Left ventricle myocardium inferior (tissue), 1 donor: ENCODE data around the gene TWSG1. TPM values are rescaled to one million over a fixed set of nuclear protein-coding genes. Genes with fewer than 3 reads are reported as not detected.

Experiments
- DNase-seq: peaks from one replicate; pipeline ENCODE4 v3.0.0-alpha.2; 2020
- H3K27ac ChIP-seq: fragments of 200-600 bp; replicated peaks from 2 replicates; pipeline ENCODE4 v1.8.0; 2021
- H3K27me3 ChIP-seq: fragments of 200-600 bp; 2 replicates; pipeline ENCODE4 v1.8.0; 2021; ENCODE audit warnings: low read depth
- H3K36me3 ChIP-seq: fragments of 200-600 bp; 2 replicates; pipeline ENCODE4 v1.8.0; 2021
- H3K4me1 ChIP-seq: fragments of 200-600 bp; 2 replicates; pipeline ENCODE4 v1.8.0; 2021
- H3K4me3 ChIP-seq: fragments of 200-600 bp; 2 replicates; pipeline ENCODE4 v1.8.0; 2021; ENCODE audit warnings: mild to moderate bottlenecking, moderate library complexity
- H3K9me3 ChIP-seq: fragments of 200-600 bp; replicated peaks from 2 replicates; pipeline ENCODE4 v1.8.0; 2021
- intact Hi-C: fragments of 100-400 bp; cut with micrococcal nuclease; formaldehyde crosslinking; loops from one replicate; pipeline ENCODE4 v1.11.0; 2022
- total RNA-seq: library from RNA; stranded (reverse); fragmentation: NEBNext Ultra II Directional; extraction: Animal tissue kit (Norgen Biotek cat#: 25700); gene quantifications from one replicate; pipeline ENCODE4 v1.2.1, GENCODE V29; 2021
- TF ChIP-seq, protein P1 (sequence below): fragments of 200-600 bp; IDR thresholded peaks from 2 replicates; pipeline ENCODE4 v1.8.0; 2021; ENCODE audit warnings: antibody characterized with exemption, mild to moderate bottlenecking, borderline replicate concordance
- donor health status: DM: no; HTN: yes; CAD: no; lungs with severe emphysema.

Gene TWSG1
- total RNA-seq, 1 donor from 2014 or later: 12.1 TPM

DNA sequence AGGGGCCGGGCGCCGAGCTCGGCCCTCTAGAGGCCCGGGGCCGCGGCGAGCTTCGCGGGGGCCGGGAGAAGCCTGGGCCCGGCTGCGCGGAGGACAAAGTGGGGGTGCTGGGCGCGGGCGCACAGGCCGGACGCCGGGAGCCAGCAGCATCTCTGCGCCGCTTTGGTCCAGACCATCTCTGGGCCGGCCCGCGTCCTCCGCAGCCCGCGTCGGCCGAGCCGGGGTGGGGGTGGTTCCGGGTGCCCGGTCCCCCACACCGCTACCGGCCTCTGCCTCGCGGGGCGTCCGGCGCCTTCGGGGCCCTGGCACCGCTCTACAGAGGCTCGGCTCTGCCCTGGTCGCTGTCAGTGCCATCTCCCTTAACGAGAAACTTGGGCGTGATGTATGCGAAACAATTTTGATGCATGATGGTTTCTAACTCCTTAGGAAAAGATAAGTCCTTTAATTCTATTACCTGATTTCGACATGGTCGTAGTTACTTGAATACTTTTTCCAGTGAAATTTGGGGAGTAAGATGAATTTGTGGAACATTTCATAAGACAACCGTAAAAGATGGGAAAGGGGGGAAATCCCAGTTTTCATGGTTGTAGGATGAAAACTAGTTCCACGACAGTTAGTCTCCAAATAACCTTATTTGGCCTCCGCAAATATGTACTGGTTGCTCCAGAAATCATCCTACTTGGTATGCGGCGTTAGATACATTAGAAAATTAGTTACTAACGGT lies 562 bp downstream of the TWSG1 start:
- H3K9me3 ChIP-seq: no peaks in the 10 kb centered on the region
- peaks cover 25% of the 10 kb centered on the region for H3K4me1 ChIP-seq
- TF ChIP-seq, protein P1, sequence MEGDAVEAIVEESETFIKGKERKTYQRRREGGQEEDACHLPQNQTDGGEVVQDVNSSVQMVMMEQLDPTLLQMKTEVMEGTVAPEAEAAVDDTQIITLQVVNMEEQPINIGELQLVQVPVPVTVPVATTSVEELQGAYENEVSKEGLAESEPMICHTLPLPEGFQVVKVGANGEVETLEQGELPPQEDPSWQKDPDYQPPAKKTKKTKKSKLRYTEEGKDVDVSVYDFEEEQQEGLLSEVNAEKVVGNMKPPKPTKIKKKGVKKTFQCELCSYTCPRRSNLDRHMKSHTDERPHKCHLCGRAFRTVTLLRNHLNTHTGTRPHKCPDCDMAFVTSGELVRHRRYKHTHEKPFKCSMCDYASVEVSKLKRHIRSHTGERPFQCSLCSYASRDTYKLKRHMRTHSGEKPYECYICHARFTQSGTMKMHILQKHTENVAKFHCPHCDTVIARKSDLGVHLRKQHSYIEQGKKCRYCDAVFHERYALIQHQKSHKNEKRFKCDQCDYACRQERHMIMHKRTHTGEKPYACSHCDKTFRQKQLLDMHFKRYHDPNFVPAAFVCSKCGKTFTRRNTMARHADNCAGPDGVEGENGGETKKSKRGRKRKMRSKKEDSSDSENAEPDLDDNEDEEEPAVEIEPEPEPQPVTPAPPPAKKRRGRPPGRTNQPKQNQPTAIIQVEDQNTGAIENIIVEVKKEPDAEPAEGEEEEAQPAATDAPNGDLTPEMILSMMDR: peak; percentile 40
- intact Hi-C loops: no loop called here
- peak overlapping the region; percentile 92 for H3K4me3 ChIP-seq
- H3K36me3 ChIP-seq: peaks cover 18% of the 10 kb centered on the region
- peak overlapping the region; percentile 79 for H3K27ac ChIP-seq
- DNase-seq: peak; percentile 37
- H3K27me3 ChIP-seq: no peaks in the 10 kb centered on the region

DNA sequence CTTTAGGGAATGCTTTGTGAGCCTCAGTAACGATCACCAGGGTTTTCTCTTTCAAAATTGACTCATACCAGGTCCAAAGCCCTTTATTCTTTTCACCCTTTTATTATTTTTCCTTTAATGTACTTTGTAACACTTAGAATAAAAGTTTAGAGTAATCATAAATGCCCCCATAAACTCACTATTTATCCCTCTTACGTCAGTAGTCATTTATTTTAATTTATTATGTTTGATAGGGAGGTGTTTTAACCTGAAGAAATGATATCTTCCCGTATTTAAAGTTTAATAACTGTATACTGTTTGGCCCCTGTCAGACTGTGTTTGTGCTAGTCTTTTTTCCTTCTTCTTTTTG lies 1.1 kb downstream of the TWSG1 start:
- TF ChIP-seq, protein P1: no peak
- Histone ChIP-seq H3K27me3 (no peaks in the 10 kb centered on the region), H3K4me3 (peak overlapping the region; percentile 92), H3K4me1 (peaks cover 25% of the 10 kb centered on the region), H3K36me3 (peaks cover 23% of the 10 kb centered on the region), H3K9me3 (no peaks in the 10 kb centered on the region), H3K27ac (no peak overlapping the region)
- intact Hi-C loops: no loop called here
- DNase-seq: no peak

DNA sequence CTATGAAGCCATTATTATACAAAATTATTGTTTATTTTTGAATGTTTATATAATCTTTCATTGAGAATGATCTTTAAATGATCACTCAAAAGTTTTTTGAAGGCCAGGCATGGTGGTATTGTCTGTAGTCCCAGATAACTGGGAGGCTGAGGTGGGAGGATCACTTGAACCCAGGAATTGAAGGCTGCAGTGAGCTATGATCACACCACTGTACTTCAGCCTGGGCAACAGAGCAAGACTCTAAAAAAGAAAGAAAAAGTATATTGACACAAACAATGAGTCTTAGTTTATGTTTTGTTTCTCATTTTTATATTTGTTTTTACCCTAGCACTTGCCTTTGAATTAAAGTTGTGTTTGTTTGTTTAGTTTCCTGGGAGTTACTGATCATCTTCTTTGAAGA lies 2.3 kb downstream of the TWSG1 start:
- Histone ChIP-seq H3K36me3 (peaks cover 34% of the 10 kb centered on the region), H3K4me3 (no peak overlapping the region), H3K4me1 (peaks cover 25% of the 10 kb centered on the region), H3K27ac (no peak overlapping the region), H3K27me3 (no peaks in the 10 kb centered on the region), H3K9me3 (no peaks in the 10 kb centered on the region)
- TF ChIP-seq, protein P1: no peak
- no peak for DNase-seq
- intact Hi-C loops: no loop called here

DNA sequence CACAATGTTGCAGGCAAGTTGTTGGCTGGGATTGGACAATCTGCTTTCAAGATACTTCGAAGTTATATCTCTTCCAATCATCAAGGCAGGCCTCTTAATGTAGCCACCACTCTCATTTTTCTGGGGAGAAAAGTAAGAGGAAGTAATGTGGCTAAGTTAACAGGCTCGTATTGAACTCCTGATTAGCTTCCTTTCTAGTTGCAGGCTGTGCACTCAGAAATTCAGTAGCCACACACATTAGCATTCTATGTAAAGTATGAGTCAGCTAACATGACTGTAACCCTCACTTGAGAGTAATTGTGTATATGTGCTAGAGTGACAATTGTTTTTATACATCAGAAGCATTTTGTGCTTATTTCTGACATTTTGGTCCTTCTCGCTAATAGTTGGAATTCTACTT lies 3.3 kb downstream of the TWSG1 start:
- intact Hi-C loops: no loop called here

DNA sequence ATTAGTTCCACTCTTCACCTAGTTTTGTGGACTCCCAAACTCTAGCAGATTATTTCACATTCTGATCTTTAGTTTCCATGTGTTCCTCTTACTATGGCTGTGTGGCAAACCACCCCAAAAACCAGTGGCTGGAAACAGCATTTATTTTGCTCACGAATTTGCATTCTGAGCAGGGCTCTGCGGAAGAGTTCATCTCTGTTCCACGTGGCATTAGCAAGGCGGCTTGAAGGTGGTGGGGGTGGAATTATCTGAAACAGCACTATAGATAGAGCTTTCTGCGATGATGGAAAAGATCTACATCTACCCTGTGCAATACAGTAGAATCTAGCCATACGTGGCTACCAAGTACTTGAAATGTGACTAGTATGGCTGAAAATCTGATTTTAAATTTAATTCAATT lies 5.9 kb downstream of the TWSG1 start:
- H3K27me3 ChIP-seq: no peaks in the 10 kb centered on the region
- peaks cover 50% of the 10 kb centered on the region for H3K36me3 ChIP-seq
- H3K9me3 ChIP-seq: no peaks in the 10 kb centered on the region
- no peak overlapping the region for H3K27ac ChIP-seq
- H3K4me3 ChIP-seq: no peak overlapping the region
- DNase-seq: no peak
- intact Hi-C loops: no loop called here
- TF ChIP-seq, protein P1: no peak
- peaks cover 9% of the 10 kb centered on the region for H3K4me1 ChIP-seq

More for the DNA sequence above, 3.3 kb downstream of the TWSG1 start:
- no peak overlapping the region for H3K4me3 ChIP-seq
- no peak for DNase-seq
- no peak overlapping the region for H3K27ac ChIP-seq
- H3K4me1 ChIP-seq: peaks cover 25% of the 10 kb centered on the region
- H3K36me3 ChIP-seq: peaks cover 34% of the 10 kb centered on the region
- TF ChIP-seq, protein P1: no peak
- H3K27me3 ChIP-seq: no peaks in the 10 kb centered on the region
- H3K9me3 ChIP-seq: no peaks in the 10 kb centered on the region
